ENCODE measurements around the gene KDM8. TPM values are rescaled to one million over a fixed set of nuclear protein-coding genes. Genes with fewer than 3 reads are reported as not detected.
A peak's percentile ranks its signal among the peaks of the same experiment; 100 is the strongest.

Gene KDM8
- total and polyA plus RNA-seq, 2 experiments from 2014 or later = 5.1 to 5.7 TPM

DNA sequence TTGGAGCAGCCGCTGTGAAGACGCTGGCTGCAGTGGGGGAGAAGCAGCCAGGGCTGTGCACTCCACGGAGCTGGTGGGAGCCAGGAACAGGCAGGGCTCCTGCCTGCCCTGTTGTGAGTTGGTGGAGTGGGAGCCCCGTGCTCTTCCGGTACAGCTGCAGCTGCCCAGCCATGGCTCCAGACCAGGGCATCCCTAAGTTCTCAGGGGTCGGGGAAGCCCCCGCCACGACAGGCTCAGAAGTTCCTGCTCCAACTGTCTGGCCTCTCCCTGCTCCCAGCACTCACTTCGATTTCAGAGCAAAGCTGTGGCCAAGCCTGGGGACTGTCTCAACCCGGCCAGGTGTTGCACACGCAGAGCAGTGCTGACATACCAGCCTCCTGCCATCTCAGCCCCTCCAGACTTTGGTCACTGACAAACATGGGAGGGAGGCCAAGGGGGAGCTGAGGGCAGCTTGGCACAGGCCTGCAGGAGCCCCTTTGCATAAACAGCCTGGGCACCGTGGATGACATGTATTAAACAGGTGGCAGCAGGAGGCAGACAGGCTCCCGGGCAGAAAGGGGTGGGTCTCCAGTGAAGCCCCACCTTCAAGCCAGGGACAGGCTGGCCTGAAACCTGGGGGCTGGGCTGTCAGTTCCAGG is 13.9 kb upstream of the KDM8 start:
- Mint-ChIP-seq H3K4me1 (no peaks in the 10 kb centered on the region), H3K4me3 (no peak overlapping the region), H3K36me3 (ENCODE audit: low read depth) (no peaks in the 10 kb centered on the region), H3K27me3 (ENCODE audit: insufficient read depth, low read depth, poor library complexity) (peaks cover 4% of the 10 kb centered on the region), H3K9me3 (peaks cover 17% of the 10 kb centered on the region; the same call in 2 of the 3 replicates), H3K27ac (no peak overlapping the region)
- no peaks in the 10 kb centered on the region for H3K9me2 ChIP-seq (ENCODE audit: insufficient read depth)
- no peaks in the 10 kb centered on the region for H3K27me3 ChIP-seq (ENCODE audit: insufficient read depth)
- no peak for TF ChIP-seq POLR2AphosphoS5 (IDR thresholded peaks at IDR 0.05; ENCODE audit: low read depth)
- no peak for TF ChIP-seq CREB1 (CRISPR knock-in tag; IDR thresholded peaks at IDR 0.05; ENCODE audit: low read depth)
- TF ChIP-seq STAT1 (IDR thresholded peaks at IDR 0.05; ENCODE audit: unreplicated experiment) = no peak
- no peak for TF ChIP-seq JUNB (IDR thresholded peaks at IDR 0.05; ENCODE audit: unreplicated experiment)
- TF ChIP-seq, protein P1, sequence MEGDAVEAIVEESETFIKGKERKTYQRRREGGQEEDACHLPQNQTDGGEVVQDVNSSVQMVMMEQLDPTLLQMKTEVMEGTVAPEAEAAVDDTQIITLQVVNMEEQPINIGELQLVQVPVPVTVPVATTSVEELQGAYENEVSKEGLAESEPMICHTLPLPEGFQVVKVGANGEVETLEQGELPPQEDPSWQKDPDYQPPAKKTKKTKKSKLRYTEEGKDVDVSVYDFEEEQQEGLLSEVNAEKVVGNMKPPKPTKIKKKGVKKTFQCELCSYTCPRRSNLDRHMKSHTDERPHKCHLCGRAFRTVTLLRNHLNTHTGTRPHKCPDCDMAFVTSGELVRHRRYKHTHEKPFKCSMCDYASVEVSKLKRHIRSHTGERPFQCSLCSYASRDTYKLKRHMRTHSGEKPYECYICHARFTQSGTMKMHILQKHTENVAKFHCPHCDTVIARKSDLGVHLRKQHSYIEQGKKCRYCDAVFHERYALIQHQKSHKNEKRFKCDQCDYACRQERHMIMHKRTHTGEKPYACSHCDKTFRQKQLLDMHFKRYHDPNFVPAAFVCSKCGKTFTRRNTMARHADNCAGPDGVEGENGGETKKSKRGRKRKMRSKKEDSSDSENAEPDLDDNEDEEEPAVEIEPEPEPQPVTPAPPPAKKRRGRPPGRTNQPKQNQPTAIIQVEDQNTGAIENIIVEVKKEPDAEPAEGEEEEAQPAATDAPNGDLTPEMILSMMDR (conservative IDR thresholded peaks at IDR 0.05; ENCODE audit: low read depth in 2 of 2) = no peak
- TF ChIP-seq NANOG (IDR thresholded peaks at IDR 0.05; ENCODE audit: borderline replicate concordance) = no peak
- TF ChIP-seq ZNF331 (CRISPR knock-in tag; IDR thresholded peaks at IDR 0.05; ENCODE audit: low read depth) = no peak
- TF ChIP-seq, protein P2, sequence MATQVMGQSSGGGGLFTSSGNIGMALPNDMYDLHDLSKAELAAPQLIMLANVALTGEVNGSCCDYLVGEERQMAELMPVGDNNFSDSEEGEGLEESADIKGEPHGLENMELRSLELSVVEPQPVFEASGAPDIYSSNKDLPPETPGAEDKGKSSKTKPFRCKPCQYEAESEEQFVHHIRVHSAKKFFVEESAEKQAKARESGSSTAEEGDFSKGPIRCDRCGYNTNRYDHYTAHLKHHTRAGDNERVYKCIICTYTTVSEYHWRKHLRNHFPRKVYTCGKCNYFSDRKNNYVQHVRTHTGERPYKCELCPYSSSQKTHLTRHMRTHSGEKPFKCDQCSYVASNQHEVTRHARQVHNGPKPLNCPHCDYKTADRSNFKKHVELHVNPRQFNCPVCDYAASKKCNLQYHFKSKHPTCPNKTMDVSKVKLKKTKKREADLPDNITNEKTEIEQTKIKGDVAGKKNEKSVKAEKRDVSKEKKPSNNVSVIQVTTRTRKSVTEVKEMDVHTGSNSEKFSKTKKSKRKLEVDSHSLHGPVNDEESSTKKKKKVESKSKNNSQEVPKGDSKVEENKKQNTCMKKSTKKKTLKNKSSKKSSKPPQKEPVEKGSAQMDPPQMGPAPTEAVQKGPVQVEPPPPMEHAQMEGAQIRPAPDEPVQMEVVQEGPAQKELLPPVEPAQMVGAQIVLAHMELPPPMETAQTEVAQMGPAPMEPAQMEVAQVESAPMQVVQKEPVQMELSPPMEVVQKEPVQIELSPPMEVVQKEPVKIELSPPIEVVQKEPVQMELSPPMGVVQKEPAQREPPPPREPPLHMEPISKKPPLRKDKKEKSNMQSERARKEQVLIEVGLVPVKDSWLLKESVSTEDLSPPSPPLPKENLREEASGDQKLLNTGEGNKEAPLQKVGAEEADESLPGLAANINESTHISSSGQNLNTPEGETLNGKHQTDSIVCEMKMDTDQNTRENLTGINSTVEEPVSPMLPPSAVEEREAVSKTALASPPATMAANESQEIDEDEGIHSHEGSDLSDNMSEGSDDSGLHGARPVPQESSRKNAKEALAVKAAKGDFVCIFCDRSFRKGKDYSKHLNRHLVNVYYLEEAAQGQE (IDR thresholded peaks at IDR 0.05; ENCODE audit: unreplicated experiment) = no peak
- TF ChIP-seq EZH2 (IDR thresholded peaks at IDR 0.05; ENCODE audit: low read depth, unreplicated experiment) = no peak
- TF ChIP-seq EZH2phosphoT487 (IDR thresholded peaks at IDR 0.05; ENCODE audit: unreplicated experiment) = no peak
- TF ChIP-seq, protein P3, sequence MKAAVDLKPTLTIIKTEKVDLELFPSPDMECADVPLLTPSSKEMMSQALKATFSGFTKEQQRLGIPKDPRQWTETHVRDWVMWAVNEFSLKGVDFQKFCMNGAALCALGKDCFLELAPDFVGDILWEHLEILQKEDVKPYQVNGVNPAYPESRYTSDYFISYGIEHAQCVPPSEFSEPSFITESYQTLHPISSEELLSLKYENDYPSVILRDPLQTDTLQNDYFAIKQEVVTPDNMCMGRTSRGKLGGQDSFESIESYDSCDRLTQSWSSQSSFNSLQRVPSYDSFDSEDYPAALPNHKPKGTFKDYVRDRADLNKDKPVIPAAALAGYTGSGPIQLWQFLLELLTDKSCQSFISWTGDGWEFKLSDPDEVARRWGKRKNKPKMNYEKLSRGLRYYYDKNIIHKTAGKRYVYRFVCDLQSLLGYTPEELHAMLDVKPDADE (IDR thresholded peaks at IDR 0.05) = no peak
- no peak for TF ChIP-seq ZNF114 (CRISPR knock-in tag; IDR thresholded peaks at IDR 0.05)
- TF ChIP-seq, protein P4, sequence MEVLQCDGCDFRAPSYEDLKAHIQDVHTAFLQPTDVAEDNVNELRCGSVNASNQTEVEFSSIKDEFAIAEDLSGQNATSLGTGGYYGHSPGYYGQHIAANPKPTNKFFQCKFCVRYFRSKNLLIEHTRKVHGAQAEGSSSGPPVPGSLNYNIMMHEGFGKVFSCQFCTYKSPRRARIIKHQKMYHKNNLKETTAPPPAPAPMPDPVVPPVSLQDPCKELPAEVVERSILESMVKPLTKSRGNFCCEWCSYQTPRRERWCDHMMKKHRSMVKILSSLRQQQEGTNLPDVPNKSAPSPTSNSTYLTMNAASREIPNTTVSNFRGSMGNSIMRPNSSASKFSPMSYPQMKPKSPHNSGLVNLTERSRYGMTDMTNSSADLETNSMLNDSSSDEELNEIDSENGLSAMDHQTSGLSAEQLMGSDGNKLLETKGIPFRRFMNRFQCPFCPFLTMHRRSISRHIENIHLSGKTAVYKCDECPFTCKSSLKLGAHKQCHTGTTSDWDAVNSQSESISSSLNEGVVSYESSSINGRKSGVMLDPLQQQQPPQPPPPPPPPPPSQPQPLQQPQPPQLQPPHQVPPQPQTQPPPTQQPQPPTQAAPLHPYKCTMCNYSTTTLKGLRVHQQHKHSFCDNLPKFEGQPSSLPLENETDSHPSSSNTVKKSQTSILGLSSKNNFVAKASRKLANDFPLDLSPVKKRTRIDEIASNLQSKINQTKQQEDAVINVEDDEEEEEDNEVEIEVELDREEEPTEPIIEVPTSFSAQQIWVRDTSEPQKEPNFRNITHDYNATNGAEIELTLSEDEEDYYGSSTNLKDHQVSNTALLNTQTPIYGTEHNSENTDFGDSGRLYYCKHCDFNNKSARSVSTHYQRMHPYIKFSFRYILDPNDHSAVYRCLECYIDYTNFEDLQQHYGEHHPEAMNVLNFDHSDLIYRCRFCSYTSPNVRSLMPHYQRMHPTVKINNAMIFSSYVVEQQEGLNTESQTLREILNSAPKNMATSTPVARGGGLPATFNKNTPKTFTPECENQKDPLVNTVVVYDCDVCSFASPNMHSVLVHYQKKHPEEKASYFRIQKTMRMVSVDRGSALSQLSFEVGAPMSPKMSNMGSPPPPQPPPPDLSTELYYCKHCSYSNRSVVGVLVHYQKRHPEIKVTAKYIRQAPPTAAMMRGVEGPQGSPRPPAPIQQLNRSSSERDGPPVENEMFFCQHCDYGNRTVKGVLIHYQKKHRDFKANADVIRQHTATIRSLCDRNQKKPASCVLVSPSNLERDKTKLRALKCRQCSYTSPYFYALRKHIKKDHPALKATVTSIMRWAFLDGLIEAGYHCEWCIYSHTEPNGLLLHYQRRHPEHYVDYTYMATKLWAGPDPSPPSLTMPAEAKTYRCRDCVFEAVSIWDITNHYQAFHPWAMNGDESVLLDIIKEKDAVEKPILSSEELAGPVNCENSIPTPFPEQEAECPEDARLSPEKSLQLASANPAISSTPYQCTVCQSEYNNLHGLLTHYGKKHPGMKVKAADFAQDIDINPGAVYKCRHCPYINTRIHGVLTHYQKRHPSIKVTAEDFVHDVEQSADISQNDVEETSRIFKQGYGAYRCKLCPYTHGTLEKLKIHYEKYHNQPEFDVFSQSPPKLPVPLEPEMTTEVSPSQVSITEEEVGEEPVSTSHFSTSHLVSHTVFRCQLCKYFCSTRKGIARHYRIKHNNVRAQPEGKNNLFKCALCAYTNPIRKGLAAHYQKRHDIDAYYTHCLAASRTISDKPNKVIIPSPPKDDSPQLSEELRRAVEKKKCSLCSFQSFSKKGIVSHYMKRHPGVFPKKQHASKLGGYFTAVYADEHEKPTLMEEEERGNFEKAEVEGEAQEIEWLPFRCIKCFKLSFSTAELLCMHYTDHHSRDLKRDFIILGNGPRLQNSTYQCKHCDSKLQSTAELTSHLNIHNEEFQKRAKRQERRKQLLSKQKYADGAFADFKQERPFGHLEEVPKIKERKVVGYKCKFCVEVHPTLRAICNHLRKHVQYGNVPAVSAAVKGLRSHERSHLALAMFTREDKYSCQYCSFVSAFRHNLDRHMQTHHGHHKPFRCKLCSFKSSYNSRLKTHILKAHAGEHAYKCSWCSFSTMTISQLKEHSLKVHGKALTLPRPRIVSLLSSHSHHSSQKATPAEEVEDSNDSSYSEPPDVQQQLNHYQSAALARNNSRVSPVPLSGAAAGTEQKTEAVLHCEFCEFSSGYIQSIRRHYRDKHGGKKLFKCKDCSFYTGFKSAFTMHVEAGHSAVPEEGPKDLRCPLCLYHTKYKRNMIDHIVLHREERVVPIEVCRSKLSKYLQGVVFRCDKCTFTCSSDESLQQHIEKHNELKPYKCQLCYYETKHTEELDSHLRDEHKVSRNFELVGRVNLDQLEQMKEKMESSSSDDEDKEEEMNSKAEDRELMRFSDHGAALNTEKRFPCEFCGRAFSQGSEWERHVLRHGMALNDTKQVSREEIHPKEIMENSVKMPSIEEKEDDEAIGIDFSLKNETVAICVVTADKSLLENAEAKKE (CRISPR knock-in tag; IDR thresholded peaks at IDR 0.05) = no peak
- no peak overlapping the region for H2AFZ ChIP-seq
- DNase-seq (ENCODE audit: low spot score) = peak; percentile 20
- H3K4me2 ChIP-seq = no peak overlapping the region
- H4K20me1 ChIP-seq (replicated peaks; ENCODE audit: insufficient read depth) = no peaks in the 10 kb centered on the region
- no peak overlapping the region for H3K4me3 ChIP-seq
- H3K79me2 ChIP-seq (replicated peaks; ENCODE audit: insufficient read depth) = no peaks in the 10 kb centered on the region
- ATAC-seq = peak; percentile 81
- H3K27ac ChIP-seq (ENCODE audit: low read depth) = no peak overlapping the region
- H3K4me1 ChIP-seq (ENCODE audit: insufficient read depth) = no peaks in the 10 kb centered on the region
- no peaks in the 10 kb centered on the region for H3K36me3 ChIP-seq (ENCODE audit: insufficient read depth)
- H3F3A ChIP-seq (replicated peaks; ENCODE audit: low read depth) = no peaks in the 10 kb centered on the region
